SH-SY5Y (cell line): ENCODE results near the gene CUBN.

ENCODE experiments used
- GATA2 ChIP-seq: IDR thresholded peaks from 2 replicates; pipeline ENCODE4 v1.6.1; 2011; ENCODE audit warnings: mild to moderate bottlenecking, low read depth, low read length
- GATA3 ChIP-seq: IDR thresholded peaks from 2 replicates; pipeline ENCODE4 v1.6.1; 2011; ENCODE audit warnings: low read depth, mild to moderate bottlenecking, low read length, moderate library complexity

- no peak for TF ChIP-seq GATA2
- TF ChIP-seq GATA3: no peak
These were observed 177.0 kb downstream of the CUBN start for GRCh38 chr10:16952610-16953009.
